Endothelial cell of umbilical vein (primary cell): ENCODE results near the gene PTTG1IP. TPM values are rescaled to one million over a fixed set of nuclear protein-coding genes. Genes with fewer than 3 reads are reported as not detected.

Source experiments
- BruUV-seq: library from RNA; stranded (reverse); fragments of 400-500 nt; replicated peaks from 2 replicates; lab custom pipeline; 2021; lab: Mats Ljungman, UMichigan
- CTCF ChIA-PET: fragments of 300-600, 350-600 bp; sonication (Branson Sonifier 250); formaldehyde crosslinking; loops from one replicate; lab custom pipeline; 2021; ENCODE audit warnings: antibody characterized with exemption, inconsistent platforms; lab: Charles Lee
- POLR2A ChIA-PET: fragments of 300-600, 350-600 bp; sonication (Branson Sonifier 250); formaldehyde crosslinking; loops from one replicate; lab custom pipeline; 2021; ENCODE audit warnings: antibody characterized with exemption, inconsistent platforms; lab: Charles Lee
- DNase-seq: peaks from one replicate; pipeline ENCODE4 v3.0.0-alpha.2; 2011; ENCODE audit warnings: low read depth, low spot score
- FAIRE-seq: peaks from 2 replicates; lab custom pipeline; 2011; peaks lifted over from hg19 to GRCh38; lab: Jason Lieb, UNC
- H2AFZ ChIP-seq: 2 replicates; pipeline ENCODE4 v1.6.0; 2012; ENCODE audit warnings: low read depth, low read length, control low read depth, inconsistent platforms
- H3K27ac ChIP-seq: 2 replicates; pipeline ENCODE4 v1.5.1; 2011; ENCODE audit warnings: low read depth, mild to moderate bottlenecking, control low read depth, low read length, moderate library complexity; ENCODE audit not compliant: insufficient read depth
- H3K27me3 ChIP-seq, 2 experiments: 2 replicates each; pipeline versions ENCODE4 v1.6.0 to v1.6.1; 2011; ENCODE audit warnings: low read length in 2 of 2, mixed read lengths in 1 of 2; ENCODE audit not compliant: control insufficient read depth in 2 of 2, insufficient read depth in 2 of 2
- H3K36me3 ChIP-seq, 2 experiments: 2 replicates in 1 of 2; 3 replicates in 1 of 2; pipeline ENCODE4 v1.5.1; 2011; ENCODE audit warnings: low read length in 2 of 2, mild to moderate bottlenecking in 1 of 2, moderate library complexity in 1 of 2; ENCODE audit not compliant: control insufficient read depth in 2 of 2, insufficient read depth in 2 of 2; ENCODE audit errors: extremely low read depth in 1 of 2
- H3K4me1 ChIP-seq: 3 replicates; pipeline ENCODE4 v1.5.1; 2011; ENCODE audit warnings: mild to moderate bottlenecking, low read length; ENCODE audit not compliant: control insufficient read depth, insufficient read depth; ENCODE audit errors: extremely low read depth
- H3K4me2 ChIP-seq: 2 replicates; pipeline ENCODE4 v1.6.1; 2011; ENCODE audit warnings: low read length, control low read depth, mixed read lengths; ENCODE audit not compliant: insufficient read depth
- H3K4me3 ChIP-seq, 3 experiments: fragments of 200-600 bp in 1 of 3; sonication (generic), shearing (Covaris generic) in 1 of 3; replicated peaks in 1 of 3; 2 replicates each; pipeline ENCODE4 v1.5.1; 2011 to 2016; ENCODE audit warnings: control low read depth in 3 of 3, low read length in 3 of 3, mild to moderate bottlenecking in 2 of 3, inconsistent platforms in 1 of 3, low read depth in 1 of 3, moderate library complexity in 1 of 3; ENCODE audit not compliant: insufficient read depth in 1 of 3
- H3K79me2 ChIP-seq: 2 replicates; pipeline ENCODE4 v1.6.0; 2012; ENCODE audit warnings: low read length, inconsistent platforms; ENCODE audit not compliant: control insufficient read depth, insufficient read depth
- H3K9ac ChIP-seq: replicated peaks from 2 replicates; pipeline ENCODE3; 2011; ENCODE audit warnings: low read length, control low read depth; ENCODE audit not compliant: insufficient read depth; ENCODE audit errors: extremely low read depth
- H3K9me1 ChIP-seq: replicated peaks from 3 replicates; pipeline ENCODE4 v1.6.0; 2011; ENCODE audit warnings: mild to moderate bottlenecking, low read length; ENCODE audit not compliant: control insufficient read depth, insufficient read depth; ENCODE audit errors: extremely low read depth
- H3K9me3 ChIP-seq: replicated peaks from 2 replicates; pipeline ENCODE4 v1.5.1; 2012; ENCODE audit warnings: low read length, inconsistent platforms; ENCODE audit not compliant: control insufficient read depth, insufficient read depth
- H4K20me1 ChIP-seq: replicated peaks from 2 replicates; pipeline ENCODE3; 2011; ENCODE audit warnings: mild to moderate bottlenecking, low read length; ENCODE audit not compliant: control insufficient read depth, insufficient read depth; ENCODE audit errors: extremely low read depth
- EZH2 ChIP-seq: IDR thresholded peaks from 2 replicates; pipeline ENCODE4 v1.6.1; 2012; ENCODE audit warnings: borderline replicate concordance, low read depth, mild to moderate bottlenecking, moderate library complexity, low read length, inconsistent platforms; ENCODE audit not compliant: severe bottlenecking
- FOS ChIP-seq: IDR thresholded peaks from 2 replicates; pipeline ENCODE4 v1.6.1; 2011; ENCODE audit warnings: mild to moderate bottlenecking, low read length, moderate library complexity, borderline replicate concordance; ENCODE audit not compliant: insufficient read depth
- GATA2 ChIP-seq: IDR thresholded peaks from 2 replicates; pipeline ENCODE4 v1.7.0; 2011; ENCODE audit warnings: low read depth, mild to moderate bottlenecking, moderate library complexity, mixed read lengths, low read length; ENCODE audit not compliant: insufficient read length, insufficient read depth
- JUN ChIP-seq: IDR thresholded peaks from 2 replicates; pipeline ENCODE4 v1.6.1; 2011; ENCODE audit warnings: borderline replicate concordance, low read depth; ENCODE audit not compliant: insufficient read length, insufficient read depth
- MAX ChIP-seq: IDR thresholded peaks from 2 replicates; pipeline ENCODE4 v1.6.1; 2011; ENCODE audit not compliant: insufficient read depth, insufficient read length
- MYC ChIP-seq: IDR thresholded peaks from one replicate; pipeline ENCODE4 v1.6.1; 2011; ENCODE audit warnings: mild to moderate bottlenecking, low read depth, low read length
- POLR2A ChIP-seq: IDR thresholded peaks from 2 replicates; pipeline ENCODE4 v1.6.1; 2012; ENCODE audit warnings: low read depth, mild to moderate bottlenecking, control low read depth, low read length
- POLR2AphosphoS5 ChIP-seq: IDR thresholded peaks from 2 replicates; pipeline ENCODE4 v1.6.1; 2012; ENCODE audit warnings: low read depth, mild to moderate bottlenecking, control low read depth, low read length, moderate library complexity; ENCODE audit not compliant: insufficient read depth
- dilution Hi-C: fragments of 300-500 bp; cut with MboI; formaldehyde crosslinking; loops from one replicate; pipeline ENCODE4 v1.15.0; 2019; ENCODE audit warnings: low sequenced_read_pairs; ENCODE audit not compliant: extremely low pct_ligation_motif_present
- intact Hi-C: fragments of 100-400 bp; cut with micrococcal nuclease; formaldehyde crosslinking; loops from one replicate; pipeline ENCODE4 v1.10.0; 2022
- polyA plus RNA-seq, 4 experiments: library from polyadenylated mRNA; depleted of rRNA in 3 of 4; stranded (reverse) in 3 of 4; unstranded in 1 of 4; fragments of >200 nt; gene quantifications; 2 replicates each; pipeline versions ENCODE4 v1.2.1 to v1.2.3, GENCODE V29; 2011 to 2012; ENCODE audit warnings: missing spikeins in 1 of 4
- total RNA-seq: library from RNA; stranded (reverse); gene quantifications from 2 replicates; pipeline ENCODE4 v1.2.3, GENCODE V29; 2021
- TF ChIP-seq, protein P1 (sequence below), 2 donors: IDR thresholded peaks; 1 replicate in 1 of 2; 2 replicates in 1 of 2; pipeline ENCODE4 v1.5.1; 2011; ENCODE audit warnings: low read length in 2 of 2, mild to moderate bottlenecking in 2 of 2, moderate library complexity in 2 of 2, control low read depth in 1 of 2, inconsistent platforms in 1 of 2, low read depth in 1 of 2; ENCODE audit not compliant: insufficient read depth in 1 of 2; ENCODE audit errors: extremely low read depth in 1 of 2

Gene PTTG1IP
- total and polyA plus RNA-seq, 2 donors (not counting 3 experiments of a cell fraction or from before 2014, with no cell fraction given), result 342 to 415 TPM

- ChIA-PET CTCF (no interaction called here), POLR2A (no interaction called here)
- dilution Hi-C loops, result no loop called here
- Histone ChIP-seq H3K4me2 (no peak overlapping the region), H3K9ac (no peak overlapping the region), H3K4me3 (no peak overlapping the region), H3K27ac (no peak overlapping the region), H3K36me3 (no peaks in the 10 kb centered on the region), H3K9me3 (no peaks in the 10 kb centered on the region), H3K4me1 (peaks cover 20% of the 10 kb centered on the region), H4K20me1 (no peaks in the 10 kb centered on the region), H3K27me3 (no peaks in the 10 kb centered on the region), H2AFZ (no peak overlapping the region), H3K79me2 (no peaks in the 10 kb centered on the region), H3K9me1 (no peaks in the 10 kb centered on the region)
- BruUV-seq, result no TSS peak
- intact Hi-C loops, result no loop called here
- FAIRE-seq (no peak), DNase-seq (no peak)
- TF ChIP-seq, protein P1, sequence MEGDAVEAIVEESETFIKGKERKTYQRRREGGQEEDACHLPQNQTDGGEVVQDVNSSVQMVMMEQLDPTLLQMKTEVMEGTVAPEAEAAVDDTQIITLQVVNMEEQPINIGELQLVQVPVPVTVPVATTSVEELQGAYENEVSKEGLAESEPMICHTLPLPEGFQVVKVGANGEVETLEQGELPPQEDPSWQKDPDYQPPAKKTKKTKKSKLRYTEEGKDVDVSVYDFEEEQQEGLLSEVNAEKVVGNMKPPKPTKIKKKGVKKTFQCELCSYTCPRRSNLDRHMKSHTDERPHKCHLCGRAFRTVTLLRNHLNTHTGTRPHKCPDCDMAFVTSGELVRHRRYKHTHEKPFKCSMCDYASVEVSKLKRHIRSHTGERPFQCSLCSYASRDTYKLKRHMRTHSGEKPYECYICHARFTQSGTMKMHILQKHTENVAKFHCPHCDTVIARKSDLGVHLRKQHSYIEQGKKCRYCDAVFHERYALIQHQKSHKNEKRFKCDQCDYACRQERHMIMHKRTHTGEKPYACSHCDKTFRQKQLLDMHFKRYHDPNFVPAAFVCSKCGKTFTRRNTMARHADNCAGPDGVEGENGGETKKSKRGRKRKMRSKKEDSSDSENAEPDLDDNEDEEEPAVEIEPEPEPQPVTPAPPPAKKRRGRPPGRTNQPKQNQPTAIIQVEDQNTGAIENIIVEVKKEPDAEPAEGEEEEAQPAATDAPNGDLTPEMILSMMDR (IDR thresholded peaks at IDR 0.05; ENCODE audit: extremely low read depth in 1 of 2, insufficient read depth in 1 of 2, low read depth in 1 of 2, low read length in 2 of 2), result no peak
- TF ChIP-seq MYC (no peak), FOS (no peak)
Observed at GRCh38 chr21:44885615-44886014, 12.1 kb upstream of the PTTG1IP start.

GRCh38 chr21:44884097-44884496 lies 10.6 kb upstream of the PTTG1IP start:
- Histone ChIP-seq H3K27ac (no peak overlapping the region), H4K20me1 (no peaks in the 10 kb centered on the region), H3K9me3 (no peaks in the 10 kb centered on the region), H3K4me2 (no peak overlapping the region), H3K9me1 (no peaks in the 10 kb centered on the region), H3K4me1 (peaks cover 33% of the 10 kb centered on the region), H3K79me2 (no peaks in the 10 kb centered on the region), H3K4me3 (no peak overlapping the region), H3K27me3 (no peaks in the 10 kb centered on the region), H3K9ac (no peak overlapping the region), H2AFZ (no peak overlapping the region), H3K36me3 (no peaks in the 10 kb centered on the region)
- FAIRE-seq (no peak), DNase-seq (no peak)
- ChIA-PET POLR2A (interaction anchor here (2.7 kb wide), 1 partner anchor 10 kb away, joined by 7 read pairs; the partner anchor contains the start of gene PTTG1IP), CTCF (interaction anchor here (1.3 to 7.1 kb wide), 3 partner anchors 10 to 91 kb away, joined by 4 to 47 read pairs (median 4); no protein-coding TSS in a partner anchor)
- intact Hi-C loops (no loop called here), dilution Hi-C loops (no loop called here)
- BruUV-seq, result no TSS peak
- TF ChIP-seq POLR2A (no peak), POLR2AphosphoS5 (no peak), MAX (no peak), MYC (no peak), FOS (no peak), EZH2 (no peak), JUN (no peak), GATA2 (no peak)
- TF ChIP-seq, protein P1 (IDR thresholded peaks at IDR 0.05; ENCODE audit: extremely low read depth in 1 of 2, insufficient read depth in 1 of 2, low read depth in 1 of 2, low read length in 2 of 2), result no peak
